Mesodermal cell (in vitro differentiated cells): ENCODE measurements around the gene KLHL29.
A peak's percentile ranks its signal among the peaks of the same experiment; 100 is the strongest.
"Not testable (repeated sequence)": the region's sequence is repeated elsewhere in the genome, so short reads cannot be mapped to it uniquely, and the experiment has no call there.

ENCODE experiments used
- H3K27ac ChIP-seq: 2 replicates; pipeline ENCODE4 v1.7.0; 2013; ENCODE audit warnings: mild to moderate bottlenecking, low read depth, low read length, moderate library complexity; ENCODE audit not compliant: severe bottlenecking
- H3K36me3 ChIP-seq: 2 replicates; pipeline ENCODE4 v1.7.1; 2013; ENCODE audit warnings: mild to moderate bottlenecking, low read length, moderate library complexity; ENCODE audit not compliant: control insufficient read depth, insufficient read depth
- H3K4me1 ChIP-seq: one replicate; pipeline ENCODE4 v1.7.1; 2013; ENCODE audit warnings: mild to moderate bottlenecking, low read length; ENCODE audit not compliant: insufficient read depth, control insufficient read depth, poor library complexity, severe bottlenecking
- H3K4me3 ChIP-seq: 2 replicates; pipeline ENCODE4 v1.7.0; 2013; ENCODE audit warnings: low read length, control low read depth, mild to moderate bottlenecking; ENCODE audit not compliant: insufficient read depth, poor library complexity, severe bottlenecking; ENCODE audit errors: extremely low read depth
- H3K9me3 ChIP-seq: 2 replicates; pipeline ENCODE4 v1.7.1; 2013; ENCODE audit warnings: mild to moderate bottlenecking, low read length, moderate library complexity; ENCODE audit not compliant: control insufficient read depth
- WGBS, 2 experiments: methylation state at CpG; one replicate each; pipeline ENCODE4 v1.1.5; 2013; ENCODE audit warnings: missing lambda C conversion rate in 2 of 2; ENCODE audit not compliant: insufficient coverage in 2 of 2; 5-methylcytosine and 5-hydroxymethylcytosine counted together

KLHL29 gene

GRCh38 chr2:23383100-23383499 is 1.9 kb upstream of the KLHL29 start:
- WGBS, 2 experiments, result 89 to 94% methylated on average over 4 of the region's 4 CpGs
- Histone ChIP-seq H3K36me3 (no peaks in the 10 kb centered on the region), H3K4me1 (peaks cover 15% of the 10 kb centered on the region), H3K27ac (no peak overlapping the region), H3K4me3 (no peak overlapping the region), H3K9me3 (no peaks in the 10 kb centered on the region)

DNA sequence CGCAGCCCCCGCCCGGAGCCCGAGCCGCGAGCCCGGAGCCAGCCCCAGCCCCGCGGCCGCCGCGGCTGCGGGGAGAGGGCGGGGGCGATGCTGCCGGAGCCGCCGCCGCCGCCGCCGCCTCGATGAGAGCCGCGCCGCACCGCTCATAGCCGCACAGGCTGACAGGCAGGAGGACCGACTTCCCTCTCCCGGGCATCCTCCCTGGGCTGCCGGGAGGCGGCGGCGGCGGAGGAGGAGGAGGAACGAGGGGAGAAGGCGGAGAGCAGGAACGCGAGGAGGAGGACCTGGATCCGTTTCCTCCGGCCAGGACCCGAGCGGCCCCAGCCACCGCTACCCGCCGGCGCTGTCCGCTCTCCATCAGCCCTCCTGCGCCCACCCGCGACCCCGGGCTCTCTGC is 370 bp downstream of the KLHL29 start:
- no peaks in the 10 kb centered on the region for H3K9me3 ChIP-seq
- H3K27ac ChIP-seq, result no peak overlapping the region
- WGBS, 2 experiments, result 0 to 1% methylated on average over 23 to 39 of the region's 52 CpGs
- H3K4me1 ChIP-seq, result peaks cover 15% of the 10 kb centered on the region
- H3K4me3 ChIP-seq, result peak overlapping the region; percentile 53
- no peaks in the 10 kb centered on the region for H3K36me3 ChIP-seq

- H3K36me3 ChIP-seq, result no peaks in the 10 kb centered on the region
- peak overlapping the region; percentile 53 for H3K4me3 ChIP-seq
- H3K27ac ChIP-seq, result no peak overlapping the region
- H3K9me3 ChIP-seq, result no peaks in the 10 kb centered on the region
- 0 to 1% methylated on average over 35 to 53 of the region's 63 CpGs for WGBS, 2 experiments
- peaks cover 10% of the 10 kb centered on the region for H3K4me1 ChIP-seq
These were observed 864 bp downstream of the KLHL29 start for GRCh38 chr2:23385748-23386338.

DNA sequence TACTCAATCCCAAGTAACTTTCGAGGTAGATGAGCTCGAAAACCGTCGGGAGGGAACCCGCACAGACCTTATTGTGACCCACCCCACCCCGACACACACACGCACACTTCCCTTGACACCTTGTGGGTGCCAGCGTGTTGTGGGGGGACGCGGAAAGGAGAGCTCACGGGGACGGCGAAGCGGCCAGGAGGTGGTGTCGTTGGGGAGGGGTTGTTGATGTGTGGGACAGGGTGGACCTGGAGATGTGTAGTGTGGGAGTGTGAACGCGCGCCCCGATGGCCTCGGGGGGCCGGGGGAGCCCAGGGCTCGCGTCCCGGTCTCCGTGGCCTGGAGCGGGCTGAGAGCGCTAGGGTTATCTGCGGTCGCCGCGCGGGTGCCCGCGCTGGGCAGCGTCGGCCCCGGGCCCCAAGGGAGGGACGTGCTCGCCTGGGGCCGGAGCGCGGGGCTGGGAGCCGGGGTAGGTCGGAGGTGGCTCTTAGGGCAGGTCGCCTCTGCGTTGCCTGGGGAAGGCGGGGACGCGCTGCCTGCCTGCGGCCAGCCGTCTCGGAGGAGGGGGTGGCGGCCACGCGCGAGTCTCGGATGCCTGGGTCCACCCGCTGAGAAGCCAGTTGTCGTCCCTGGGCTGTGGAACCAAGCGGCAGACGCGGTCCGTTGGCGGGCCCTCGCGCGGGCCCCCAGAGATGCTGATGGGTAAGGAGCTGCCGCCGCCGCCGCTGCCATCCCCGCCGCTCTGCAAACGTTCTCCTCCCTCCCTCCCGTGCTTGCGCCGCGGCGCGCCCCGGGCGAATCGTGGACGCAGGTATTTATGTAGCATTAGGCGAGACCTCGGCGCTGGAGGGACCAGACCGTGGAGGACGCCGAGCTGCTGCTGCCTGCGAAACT is 1.6 kb downstream of the KLHL29 start:
- H3K4me1 ChIP-seq, result peaks cover 7% of the 10 kb centered on the region
- 1% methylated on average over 71 to 75 of the region's 91 CpGs for WGBS, 2 experiments
- no peaks in the 10 kb centered on the region for H3K9me3 ChIP-seq
- no peak overlapping the region for H3K27ac ChIP-seq
- no peaks in the 10 kb centered on the region for H3K36me3 ChIP-seq
- H3K4me3 ChIP-seq, result peak overlapping the region; percentile 53

DNA sequence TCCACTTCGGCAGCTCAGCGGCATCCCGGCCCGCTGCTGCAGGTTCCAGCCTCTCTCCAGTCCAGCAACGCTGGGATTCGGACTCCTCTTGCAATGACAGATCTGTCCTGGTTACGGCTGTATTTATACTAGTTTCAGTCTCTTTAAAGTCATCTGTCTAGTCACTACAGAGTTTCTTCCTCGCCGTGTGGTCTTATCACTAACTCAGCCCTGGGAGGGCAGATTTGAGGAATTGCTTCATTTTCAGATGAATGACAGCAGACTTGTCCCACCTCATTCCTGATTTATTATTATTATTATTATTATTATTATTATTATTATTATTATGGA is 2.2 kb downstream of the KLHL29 start:
- H3K9me3 ChIP-seq, result no peaks in the 10 kb centered on the region
- H3K36me3 ChIP-seq, result no peaks in the 10 kb centered on the region
- H3K4me3 ChIP-seq, result peak overlapping the region; percentile 53
- 5 to 7% methylated on average over 6 to 7 of the region's 9 CpGs for WGBS, 2 experiments
- H3K4me1 ChIP-seq, result peaks cover 7% of the 10 kb centered on the region
- H3K27ac ChIP-seq, result no peak overlapping the region

DNA sequence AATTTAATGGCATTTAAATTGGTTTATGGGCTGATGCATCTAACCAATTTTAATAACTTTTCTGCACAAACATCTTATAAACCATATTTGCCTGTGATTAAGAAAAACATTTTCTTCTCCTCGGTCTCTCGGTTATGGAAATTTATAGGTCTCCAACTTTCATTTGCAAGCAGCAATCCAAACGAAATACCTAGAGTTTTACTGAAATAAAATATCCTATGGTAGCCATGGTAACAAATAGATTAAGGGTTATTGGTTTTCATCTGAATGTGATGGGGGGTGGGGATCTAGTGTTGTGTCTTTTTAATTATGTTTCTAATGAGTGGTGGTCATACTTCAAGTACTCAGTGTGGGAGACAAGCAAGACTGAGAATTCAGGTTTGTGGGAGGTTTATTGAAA is 2.9 kb downstream of the KLHL29 start:
- no peaks in the 10 kb centered on the region for H3K9me3 ChIP-seq
- H3K36me3 ChIP-seq, result no peaks in the 10 kb centered on the region
- peaks cover 7% of the 10 kb centered on the region for H3K4me1 ChIP-seq
- H3K27ac ChIP-seq, result no peak overlapping the region
- 92% methylated on average over 2 of the region's 3 CpGs; no CpG with 5 or more reads in 1 of the 2 experiments for WGBS, 2 experiments
- H3K4me3 ChIP-seq, result no peak overlapping the region

- Histone ChIP-seq H3K4me1 (peaks cover 7% of the 10 kb centered on the region), H3K36me3 (no peaks in the 10 kb centered on the region), H3K9me3 (no peaks in the 10 kb centered on the region), H3K4me3 (no peak overlapping the region), H3K27ac (no peak overlapping the region)
- WGBS, 2 experiments, result 100% methylated on average over 1 of the region's 3 CpGs
These were observed 3.3 kb downstream of the KLHL29 start for GRCh38 chr2:23388294-23388693.

DNA sequence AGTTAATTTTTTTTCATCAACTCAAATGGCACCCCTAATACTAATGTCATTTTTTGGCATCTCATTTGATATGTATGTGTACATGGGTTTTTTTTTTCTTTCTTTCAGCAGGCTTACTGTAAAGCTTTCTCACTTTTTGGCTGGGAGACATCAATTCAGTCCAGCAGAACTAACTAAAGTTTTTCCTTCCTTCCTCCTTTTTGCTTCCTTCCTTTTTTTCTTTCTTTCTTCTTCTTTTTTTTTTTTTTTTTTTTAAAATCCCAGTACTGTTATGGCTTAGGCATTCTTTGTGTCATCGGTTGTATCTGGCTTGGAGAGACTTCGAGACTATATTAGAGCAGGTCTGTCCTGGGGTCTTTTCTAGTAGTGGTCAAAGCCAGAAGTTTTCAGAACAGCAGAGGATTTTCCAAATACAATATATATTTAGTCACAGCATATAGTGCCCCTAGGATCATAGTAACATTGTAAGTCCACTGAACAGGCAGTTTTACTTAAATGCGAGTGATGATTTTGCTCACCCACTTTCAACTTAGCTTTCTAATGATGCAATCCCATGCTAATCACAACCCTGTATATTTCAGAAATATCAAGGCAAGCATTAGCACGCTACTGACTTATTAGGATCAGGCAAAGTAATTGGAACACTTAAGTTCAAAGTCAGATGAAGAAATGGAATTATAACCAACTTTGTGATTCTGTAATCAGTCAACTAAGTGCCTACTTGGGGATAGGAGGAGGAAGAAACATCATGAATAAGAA is 4.0 kb downstream of the KLHL29 start:
- WGBS, 2 experiments, result 100% methylated on average over 1 to 4 of the region's 4 CpGs
- Histone ChIP-seq H3K36me3 (no peaks in the 10 kb centered on the region), H3K27ac (no peak overlapping the region), H3K9me3 (no peaks in the 10 kb centered on the region), H3K4me3 (no peak overlapping the region), H3K4me1 (peaks cover 6% of the 10 kb centered on the region)

- 90 to 91% methylated on average over 7 to 11 of the region's 11 CpGs for WGBS, 2 experiments
- no peak overlapping the region for H3K27ac ChIP-seq
- no peaks in the 10 kb centered on the region for H3K9me3 ChIP-seq
- no peak overlapping the region for H3K4me3 ChIP-seq
- no peaks in the 10 kb centered on the region for H3K36me3 ChIP-seq
- H3K4me1 ChIP-seq, result peaks cover 10% of the 10 kb centered on the region
These were observed 5.2 kb downstream of the KLHL29 start for GRCh38 chr2:23390152-23390551.

DNA sequence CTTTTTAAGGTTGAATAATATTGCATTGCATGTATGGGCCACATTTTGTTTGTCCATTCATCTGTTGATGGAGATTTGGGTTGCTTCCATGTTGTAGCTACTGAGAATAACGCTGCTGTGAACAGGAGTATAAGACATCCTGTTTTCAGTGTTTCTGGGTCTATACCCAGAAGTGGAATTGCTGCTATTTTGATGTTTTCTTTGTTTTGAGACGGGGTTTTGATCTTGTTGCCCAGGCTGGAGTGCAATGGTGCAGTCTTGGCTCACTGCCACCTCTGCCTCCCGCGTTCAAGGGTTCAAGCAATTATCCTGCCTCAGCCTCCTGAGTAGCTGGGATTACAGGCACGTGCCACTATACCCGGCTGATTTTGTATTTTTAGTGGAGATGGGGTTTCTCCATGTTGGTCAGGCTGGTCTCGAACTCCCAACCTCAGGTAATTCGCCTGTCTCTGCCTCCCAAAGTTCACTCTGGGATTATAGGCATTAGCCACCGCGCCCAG is 6.3 kb downstream of the KLHL29 start:
- WGBS, 2 experiments, result 89 to 93% methylated on average over 7 to 9 of the region's 10 CpGs
- H3K4me3 ChIP-seq, result not testable (repeated sequence)

More for the DNA sequence above, 6.3 kb downstream of the KLHL29 start:
- peaks cover 10% of the 10 kb centered on the region for H3K4me1 ChIP-seq
- not testable (repeated sequence) for H3K9me3 ChIP-seq, H3K36me3 ChIP-seq, H3K27ac ChIP-seq
